Brain microvascular endothelial cell (primary cell): ENCODE measurements around the gene TDRD1.

Experiments
- DNase-seq: peaks from one replicate; pipeline ENCODE4 v3.0.0-alpha.2; 2020
- H3K27ac ChIP-seq: fragments of 250-450 bp; sonication (Bioruptor Pico); 2 replicates; pipeline ENCODE4 v1.5.1; 2020; ENCODE audit warnings: mild to moderate bottlenecking, moderate library complexity
- H3K27me3 ChIP-seq: fragments of 250-450 bp; sonication (Bioruptor Pico); replicated peaks from 2 replicates; pipeline ENCODE4 v1.5.1; 2020; ENCODE audit warnings: mild to moderate bottlenecking
- H3K36me3 ChIP-seq: fragments of 250-450 bp; sonication (Bioruptor Pico); replicated peaks from 2 replicates; pipeline ENCODE4 v1.5.1; 2020; ENCODE audit warnings: mild to moderate bottlenecking
- H3K4me3 ChIP-seq: 2 replicates; pipeline ENCODE4 v1.5.1; 2011; ENCODE audit warnings: low read depth, mild to moderate bottlenecking, control low read depth, low read length, moderate library complexity
- in situ Hi-C: cut with HindIII; loops from 2 replicates; pipeline ENCODE4 v1.10.0; 2017; ENCODE audit warnings: low sequenced_read_pairs, low pct_ligation_motif_present
- TF ChIP-seq, protein P1 (sequence below): IDR thresholded peaks from 2 replicates; pipeline ENCODE4 v1.5.1; 2011; ENCODE audit warnings: low read depth, mild to moderate bottlenecking, moderate library complexity, low read length, control low read depth, inconsistent platforms; ENCODE audit errors: missing control alignments

TDRD1 gene

DNA sequence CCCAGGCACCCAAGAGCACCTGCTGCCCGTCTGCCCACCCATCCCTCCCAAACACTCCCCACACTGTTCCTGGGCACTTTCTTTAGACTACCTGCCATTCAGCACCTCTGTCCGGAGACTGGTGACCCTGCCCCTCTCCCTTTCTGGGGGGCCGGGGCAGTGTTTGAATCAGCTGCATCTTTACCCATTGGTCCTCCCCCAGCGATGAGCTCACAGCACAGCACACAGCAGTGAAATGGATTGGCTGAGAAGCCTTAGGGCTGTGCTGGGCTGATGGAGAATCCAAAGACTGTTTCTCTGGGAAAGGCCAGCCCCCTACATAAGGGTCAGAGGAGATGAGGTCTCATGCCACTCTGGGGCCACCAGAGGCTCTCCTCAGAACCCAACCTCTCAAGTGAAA is 100.1 kb downstream of the TDRD1 start:
- H3K4me3 ChIP-seq: no peak overlapping the region
- in situ Hi-C loops: no loop called here

DNA sequence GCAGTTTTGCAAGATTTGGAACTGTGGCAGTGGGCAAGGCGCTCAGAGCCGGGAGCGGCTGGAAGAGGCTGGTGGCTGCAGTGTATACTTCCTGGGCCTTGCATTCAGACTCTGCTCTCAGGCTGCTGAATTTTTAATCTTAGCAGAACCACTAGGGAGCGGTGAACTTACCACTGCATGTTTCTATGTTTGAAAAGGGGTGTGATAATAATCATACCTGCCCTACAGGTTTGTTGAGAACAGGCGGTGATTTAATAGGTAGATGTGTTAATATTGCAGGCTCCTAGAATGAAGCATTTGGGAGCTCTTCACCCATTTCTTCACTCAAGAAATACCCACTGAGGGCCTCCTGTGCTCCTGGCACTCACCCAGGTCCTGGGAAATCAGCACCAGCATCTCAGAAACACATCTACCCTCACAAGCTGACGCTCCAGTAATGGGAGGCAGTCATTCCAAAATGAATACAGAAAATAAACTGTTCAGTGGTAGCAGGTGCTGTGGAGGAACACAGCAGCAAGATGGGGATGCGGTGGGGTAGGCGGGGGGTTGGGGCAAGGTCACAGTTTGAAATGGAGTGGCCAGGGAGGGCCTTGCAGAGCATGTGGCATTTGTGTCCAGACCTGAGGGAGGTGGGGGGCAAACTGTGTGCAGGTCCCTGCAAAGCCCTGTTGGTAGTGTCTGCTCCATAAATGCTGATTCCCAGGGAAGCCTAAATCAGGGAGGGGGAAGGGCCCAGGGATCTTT is 100.9 kb downstream of the TDRD1 start:
- peaks cover 24% of the 10 kb centered on the region for H3K27me3 ChIP-seq
- H3K4me3 ChIP-seq: no peak overlapping the region
- no peak for DNase-seq
- in situ Hi-C loops: no loop called here
- H3K36me3 ChIP-seq: no peaks in the 10 kb centered on the region
- H3K27ac ChIP-seq: no peak overlapping the region
- TF ChIP-seq, protein P1, sequence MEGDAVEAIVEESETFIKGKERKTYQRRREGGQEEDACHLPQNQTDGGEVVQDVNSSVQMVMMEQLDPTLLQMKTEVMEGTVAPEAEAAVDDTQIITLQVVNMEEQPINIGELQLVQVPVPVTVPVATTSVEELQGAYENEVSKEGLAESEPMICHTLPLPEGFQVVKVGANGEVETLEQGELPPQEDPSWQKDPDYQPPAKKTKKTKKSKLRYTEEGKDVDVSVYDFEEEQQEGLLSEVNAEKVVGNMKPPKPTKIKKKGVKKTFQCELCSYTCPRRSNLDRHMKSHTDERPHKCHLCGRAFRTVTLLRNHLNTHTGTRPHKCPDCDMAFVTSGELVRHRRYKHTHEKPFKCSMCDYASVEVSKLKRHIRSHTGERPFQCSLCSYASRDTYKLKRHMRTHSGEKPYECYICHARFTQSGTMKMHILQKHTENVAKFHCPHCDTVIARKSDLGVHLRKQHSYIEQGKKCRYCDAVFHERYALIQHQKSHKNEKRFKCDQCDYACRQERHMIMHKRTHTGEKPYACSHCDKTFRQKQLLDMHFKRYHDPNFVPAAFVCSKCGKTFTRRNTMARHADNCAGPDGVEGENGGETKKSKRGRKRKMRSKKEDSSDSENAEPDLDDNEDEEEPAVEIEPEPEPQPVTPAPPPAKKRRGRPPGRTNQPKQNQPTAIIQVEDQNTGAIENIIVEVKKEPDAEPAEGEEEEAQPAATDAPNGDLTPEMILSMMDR: no peak

More for the DNA sequence above, 100.1 kb downstream of the TDRD1 start:
- no peak for DNase-seq
- Histone ChIP-seq H3K27me3 (peaks cover 24% of the 10 kb centered on the region), H3K36me3 (no peaks in the 10 kb centered on the region), H3K27ac (no peak overlapping the region)
- TF ChIP-seq, protein P1: no peak

DNA sequence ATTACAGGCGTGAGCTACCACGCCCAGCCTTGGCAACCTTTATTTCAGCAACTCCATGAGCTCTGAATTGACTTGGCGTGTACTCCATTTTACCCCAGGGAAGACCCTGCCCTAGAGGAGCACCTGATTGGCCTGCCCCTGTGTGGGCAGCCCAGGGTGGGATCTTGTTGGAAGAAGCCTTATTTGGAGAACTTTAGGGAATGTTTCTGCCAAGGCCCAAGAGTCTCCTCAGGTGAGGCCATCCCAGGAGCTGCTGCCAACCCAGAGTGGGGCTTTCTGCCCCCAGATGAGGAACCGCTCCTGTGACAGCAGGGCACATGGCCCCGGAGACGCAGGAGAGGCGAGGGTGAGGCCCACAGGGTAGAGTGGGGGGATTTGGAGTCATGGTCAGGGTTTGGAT is 101.9 kb downstream of the TDRD1 start:
- TF ChIP-seq, protein P1: no peak
- Histone ChIP-seq H3K27ac (no peak overlapping the region), H3K27me3 (peaks cover 22% of the 10 kb centered on the region), H3K36me3 (no peaks in the 10 kb centered on the region), H3K4me3 (no peak overlapping the region)
- DNase-seq: no peak
- in situ Hi-C loops: no loop called here

DNA sequence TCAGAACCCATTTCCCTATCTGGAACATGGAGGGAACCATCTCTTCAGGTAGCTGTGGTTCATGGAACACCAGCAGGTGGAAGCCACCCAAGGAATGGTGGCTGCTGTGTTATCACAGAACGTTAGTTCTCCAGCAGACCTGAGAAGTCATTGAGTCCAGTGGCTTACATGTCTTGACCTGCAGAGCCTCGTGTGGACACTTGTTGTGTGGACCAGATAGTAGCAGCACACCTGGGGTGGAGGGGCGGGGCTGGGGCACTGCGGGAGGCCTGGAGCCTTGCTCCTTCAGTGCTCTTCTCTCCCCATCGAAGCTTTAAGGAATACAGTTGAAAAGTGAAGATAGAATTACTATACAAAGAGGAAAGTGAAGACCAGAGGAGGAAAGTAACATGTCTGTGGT is 102.3 kb downstream of the TDRD1 start:
- no peak overlapping the region for H3K4me3 ChIP-seq
- H3K27me3 ChIP-seq: peaks cover 20% of the 10 kb centered on the region
- no peaks in the 10 kb centered on the region for H3K36me3 ChIP-seq
- TF ChIP-seq, protein P1: no peak
- DNase-seq: no peak
- in situ Hi-C loops: no loop called here
- H3K27ac ChIP-seq: no peak overlapping the region
